ENCODE results near the gene AFAP1.

DNA sequence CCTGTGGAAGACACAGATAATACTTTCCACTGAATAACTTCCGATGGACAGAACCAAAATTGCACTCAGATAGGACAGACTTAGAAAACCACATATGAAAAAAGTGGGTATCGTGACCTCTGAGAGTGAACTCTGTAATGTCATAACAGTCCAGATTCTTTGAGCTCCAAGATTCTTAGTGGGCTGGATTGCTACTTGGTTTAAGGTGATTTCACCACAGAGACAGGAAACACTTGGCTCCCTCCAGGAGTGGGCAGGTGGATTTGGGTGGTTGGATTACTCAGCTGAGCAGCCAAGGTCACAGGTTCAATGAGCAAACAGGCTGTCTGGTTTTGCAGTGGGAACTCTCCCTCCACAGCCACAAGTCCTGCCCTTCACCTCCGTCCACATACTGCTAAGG, 126.0 kb downstream of the AFAP1 start:
- TF ChIP-seq POLR2AphosphoS5 (IDR thresholded peaks at IDR 0.05) (no peak), POLR2A (IDR thresholded peaks at IDR 0.05) (no peak)
